HG03025 (cell line): ENCODE data around the gene CT45A9.
"Not testable (repeated sequence)": the region's sequence is repeated elsewhere in the genome, so short reads cannot be mapped to it uniquely, and the experiment has no call there.

Experiments used
- ATAC-seq: cut with Tn5 transposase; IDR thresholded peaks from one replicate; pipeline ENCODE4 v1.9.1; 2021; ENCODE audit warnings: mild to moderate bottlenecking, moderate library complexity; ENCODE audit not compliant: unreplicated experiment, low FRiP score

The CT45A9 gene, protein sequence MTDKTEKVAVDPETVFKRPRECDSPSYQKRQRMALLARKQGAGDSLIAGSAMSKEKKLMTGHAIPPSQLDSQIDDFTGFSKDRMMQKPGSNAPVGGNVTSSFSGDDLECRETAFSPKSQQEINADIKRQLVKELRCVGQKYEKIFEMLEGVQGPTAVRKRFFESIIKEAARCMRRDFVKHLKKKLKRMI

DNA sequence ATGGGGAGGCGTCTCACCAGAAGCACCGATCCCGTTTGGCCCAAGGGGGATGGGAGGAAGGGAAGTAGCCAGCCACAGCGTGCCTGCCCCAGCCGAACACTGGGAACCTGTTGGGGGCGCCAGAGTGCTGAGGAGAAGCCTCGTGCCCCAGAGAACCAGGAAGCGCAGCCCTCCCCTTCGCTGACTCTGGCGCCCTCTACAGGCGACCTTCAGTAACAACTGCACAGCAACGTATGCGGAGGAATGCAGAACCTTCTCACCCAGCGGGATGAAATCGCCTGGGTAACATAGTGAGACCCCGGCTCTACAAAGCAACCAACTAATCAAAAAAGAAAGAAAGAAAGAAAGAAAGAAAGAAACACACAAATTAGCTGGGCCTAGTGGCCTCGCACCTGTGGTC is at the start of gene CT45A9:
Gene CT45A9, minus strand, starts transcription at position 101 of the 400 bp plus-strand sequence. CDS start 3,751 bp downstream, outside the sequence.
- not testable (repeated sequence) for ATAC-seq

DNA sequence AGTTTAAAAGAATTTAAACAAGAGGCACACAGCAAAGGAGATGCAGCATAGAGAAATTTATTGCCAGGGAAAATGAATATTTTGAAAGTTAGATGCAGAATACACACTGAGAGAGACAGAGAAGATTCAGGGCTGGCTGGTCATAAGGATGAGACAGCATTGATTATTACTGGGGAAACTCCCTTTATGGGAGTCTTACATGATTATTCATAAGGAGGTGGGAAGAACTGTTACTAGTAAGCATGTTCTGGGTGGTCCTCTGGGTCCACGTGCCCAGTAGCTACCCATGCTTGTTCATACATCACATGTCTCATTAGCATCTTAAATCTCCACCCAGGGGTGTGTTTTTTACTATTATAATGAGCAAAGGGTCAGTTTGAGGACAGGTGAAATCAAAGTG is 48.9 kb upstream of the CT45A9 start:
- ATAC-seq: not testable (repeated sequence)

DNA sequence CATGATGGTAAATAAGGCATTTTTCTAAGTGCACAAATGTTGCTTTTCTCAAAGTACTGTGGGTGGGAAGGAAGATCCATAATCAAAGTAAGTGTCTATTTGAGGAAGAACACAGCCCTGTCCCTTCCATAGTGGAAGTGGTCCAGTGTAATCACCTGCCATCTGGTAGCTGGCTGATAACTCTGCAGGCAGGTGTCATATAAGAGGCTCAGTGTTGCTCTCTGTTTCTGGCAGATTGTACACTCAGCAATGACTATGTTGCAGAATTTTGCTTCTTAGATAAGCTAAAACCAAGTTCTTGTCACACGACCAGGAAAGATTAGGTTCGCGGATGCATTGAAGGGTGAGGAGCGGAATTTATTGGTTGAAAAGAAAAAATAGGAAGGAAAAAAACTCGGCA is 42.8 kb upstream of the CT45A9 start:
- no peak for ATAC-seq

DNA sequence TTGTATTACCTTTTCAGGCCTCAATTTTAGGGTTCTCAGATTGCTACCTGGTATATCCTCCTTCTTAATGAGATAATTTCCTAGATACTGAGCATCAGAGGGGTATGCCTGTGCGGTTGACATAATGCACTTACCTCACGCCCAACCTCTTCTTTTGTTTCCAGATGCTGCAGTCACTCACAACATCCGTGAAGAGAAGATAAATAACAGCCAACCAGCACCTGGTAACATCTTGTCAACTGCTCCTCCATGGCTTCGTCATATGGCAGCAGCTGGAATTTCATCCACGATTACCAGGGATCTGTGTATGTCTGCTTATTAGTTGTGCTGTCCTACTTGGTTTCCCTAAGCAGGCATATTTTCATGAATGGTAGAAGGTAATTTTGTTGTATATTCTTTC is 38.6 kb upstream of the CT45A9 start:
- ATAC-seq: no peak

DNA sequence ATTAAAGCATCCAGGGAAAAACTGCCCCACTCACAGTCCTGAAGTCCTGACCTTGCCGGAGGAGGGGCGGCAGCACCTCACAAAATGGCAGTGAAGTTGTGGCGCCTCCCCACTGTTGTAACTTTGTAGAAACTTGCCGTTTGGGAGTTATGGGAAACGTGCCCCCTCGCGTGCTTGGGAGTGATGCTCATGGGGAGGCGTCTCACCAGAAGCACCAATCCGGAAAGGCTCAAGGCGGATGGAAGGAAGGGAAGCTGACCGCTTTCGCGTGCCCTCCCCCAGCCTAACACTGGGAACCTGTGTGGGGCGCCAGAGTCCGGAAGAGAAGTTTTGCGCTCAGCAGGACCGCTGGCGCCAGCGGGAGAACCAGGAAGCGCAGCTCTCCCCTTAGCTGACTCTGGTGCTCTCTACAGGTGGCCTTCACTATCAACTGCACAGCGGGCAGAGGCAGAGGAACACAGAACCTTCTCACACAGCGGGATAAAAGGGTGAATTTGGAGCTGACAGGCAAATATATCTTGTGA is 21.7 kb upstream of the CT45A9 start, which contains the start of the genes CT45A10 and SAGE1:
Gene CT45A10, minus strand, starts transcription at position 151 of the 524 bp plus-strand sequence. CDS start 8,100 bp downstream, outside the sequence.
Gene SAGE1, plus strand, starts transcription at position 423 of the 524 bp plus-strand sequence. CDS start 2,527 bp downstream, outside the sequence.
- no peak for ATAC-seq

DNA sequence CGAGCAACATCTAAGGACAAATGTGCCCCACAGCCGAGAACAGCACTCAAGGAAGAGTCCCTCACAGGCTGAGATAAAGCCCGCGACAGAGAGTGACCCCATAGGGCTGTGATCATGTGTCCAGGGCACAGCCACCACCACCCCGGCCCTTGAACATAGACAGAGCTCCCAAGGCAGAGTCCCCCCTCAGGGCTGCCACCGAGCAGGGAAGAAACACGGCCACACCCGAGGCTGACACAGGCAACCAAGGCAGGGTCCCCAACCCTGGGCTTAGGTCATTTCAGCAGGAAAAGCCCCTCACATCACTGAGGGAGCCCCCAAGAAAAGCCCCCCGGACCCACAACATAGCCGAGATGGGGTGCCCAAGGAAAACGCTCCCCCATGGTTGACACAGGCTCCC is 21.2 kb upstream of the CT45A9 start:
- ATAC-seq: no peak

DNA sequence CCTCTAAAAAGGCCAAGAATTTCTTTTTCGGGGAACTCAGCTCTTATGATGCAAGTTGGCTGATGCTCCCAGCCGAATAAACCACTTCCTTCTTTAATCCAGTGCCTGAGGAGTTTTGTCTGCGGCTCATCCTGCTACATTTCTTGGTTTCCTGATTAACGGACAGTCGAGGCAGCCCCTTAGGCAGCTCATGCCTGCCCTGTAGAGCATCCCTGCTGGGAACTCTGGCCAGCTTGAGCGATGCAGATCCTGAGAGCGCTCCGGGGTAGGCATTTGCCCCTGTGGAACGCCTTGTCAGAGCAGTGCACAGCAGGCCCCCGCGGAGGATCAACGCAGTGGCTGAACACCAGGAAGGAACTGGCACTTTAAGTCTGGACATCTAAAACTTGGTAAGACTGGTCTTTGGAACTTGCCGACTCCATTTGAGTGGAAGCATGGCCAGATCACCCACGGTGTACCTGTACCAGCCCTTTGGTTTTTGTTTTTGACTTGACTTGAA is 18.5 kb upstream of the CT45A9 start:
- ATAC-seq: no peak

DNA sequence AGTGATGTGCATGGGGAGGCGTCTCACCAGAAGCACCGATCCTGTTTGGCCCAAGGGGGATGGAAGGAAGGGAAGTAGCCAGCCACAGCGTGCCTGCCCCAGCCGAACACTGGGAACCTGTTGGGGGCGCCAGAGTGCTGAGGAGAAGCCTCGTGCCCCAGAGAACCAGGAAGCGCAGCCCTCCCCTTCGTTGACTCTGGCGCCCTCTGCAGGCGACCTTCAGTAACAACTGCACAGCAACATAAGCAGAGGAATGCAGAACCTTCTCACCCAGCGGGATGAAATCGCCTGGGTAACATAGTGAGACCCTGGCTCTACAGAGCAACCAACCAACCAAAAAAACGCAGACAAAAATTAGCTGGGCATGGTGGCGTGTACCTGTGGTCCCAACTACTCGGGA is 17.4 kb upstream of the CT45A9 start:
- not testable (repeated sequence) for ATAC-seq

DNA sequence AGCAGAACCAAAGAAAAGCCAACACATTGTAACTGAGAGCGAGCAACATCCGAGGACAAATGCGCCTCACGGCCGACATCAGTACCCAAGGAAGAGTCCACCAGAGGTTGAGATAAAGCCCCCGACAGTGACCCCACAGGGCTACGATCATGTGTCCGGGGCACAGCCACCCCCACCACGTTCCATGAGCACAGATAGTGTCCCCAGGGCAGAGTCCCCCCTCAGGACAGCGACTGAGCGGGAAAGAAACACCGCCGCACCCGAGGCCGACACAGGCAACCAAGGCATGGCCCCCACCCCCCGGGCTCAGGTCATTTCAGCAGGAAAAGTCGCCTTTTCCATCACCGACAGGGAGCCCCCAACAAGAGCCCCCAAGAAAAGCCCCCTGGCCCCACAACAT is 16.6 kb upstream of the CT45A9 start:
- not testable (repeated sequence) for ATAC-seq

DNA sequence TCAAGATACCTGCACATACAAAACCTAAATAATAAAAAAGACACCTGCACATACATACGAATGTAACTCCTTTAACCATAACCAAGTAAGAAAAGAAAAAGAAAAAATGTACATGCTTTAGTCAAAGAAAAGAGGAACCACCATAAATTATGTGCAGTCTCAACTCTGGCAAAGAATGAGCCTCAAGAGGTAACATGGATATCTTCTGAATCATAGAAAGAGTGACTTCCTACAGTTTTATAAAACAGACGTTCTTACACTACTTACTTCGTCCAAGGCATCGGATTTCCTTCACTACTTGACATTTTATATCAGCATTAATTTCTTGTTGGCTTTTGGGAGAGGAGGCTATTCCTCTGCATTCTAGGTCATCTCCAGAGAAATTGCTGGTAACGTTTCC is 11.1 kb upstream of the CT45A9 start:
- ATAC-seq: not testable (repeated sequence)

DNA sequence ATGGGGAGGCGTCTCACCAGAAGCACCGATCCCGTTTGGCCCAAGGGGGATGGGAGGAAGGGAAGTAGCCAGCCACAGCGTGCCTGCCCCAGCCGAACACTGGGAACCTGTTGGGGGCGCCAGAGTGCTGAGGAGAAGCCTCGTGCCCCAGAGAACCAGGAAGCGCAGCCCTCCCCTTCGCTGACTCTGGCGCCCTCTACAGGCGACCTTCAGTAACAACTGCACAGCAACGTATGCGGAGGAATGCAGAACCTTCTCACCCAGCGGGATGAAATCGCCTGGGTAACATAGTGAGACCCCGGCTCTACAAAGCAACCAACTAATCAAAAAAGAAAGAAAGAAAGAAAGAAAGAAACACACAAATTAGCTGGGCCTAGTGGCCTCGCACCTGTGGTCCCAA is 17.2 kb downstream of the CT45A9 start, which contains the start of gene CT45A8:
Gene CT45A8, minus strand, starts transcription at position 101 of the 400 bp plus-strand sequence. CDS start 3,755 bp downstream, outside the sequence.
- ATAC-seq: not testable (repeated sequence)

DNA sequence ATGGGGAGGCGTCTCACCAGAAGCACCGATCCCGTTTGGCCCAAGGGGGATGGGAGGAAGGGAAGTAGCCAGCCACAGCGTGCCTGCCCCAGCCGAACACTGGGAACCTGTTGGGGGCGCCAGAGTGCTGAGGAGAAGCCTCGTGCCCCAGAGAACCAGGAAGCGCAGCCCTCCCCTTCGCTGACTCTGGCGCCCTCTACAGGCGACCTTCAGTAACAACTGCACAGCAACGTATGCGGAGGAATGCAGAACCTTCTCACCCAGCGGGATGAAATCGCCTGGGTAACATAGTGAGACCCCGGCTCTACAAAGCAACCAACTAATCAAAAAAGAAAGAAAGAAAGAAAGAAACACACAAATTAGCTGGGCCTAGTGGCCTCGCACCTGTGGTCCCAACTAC is 34.4 kb downstream of the CT45A9 start, which contains the start of gene CT45A7:
Gene CT45A7, minus strand, starts transcription at position 101 of the 400 bp plus-strand sequence. CDS start 3,747 bp downstream, outside the sequence.
- not testable (repeated sequence) for ATAC-seq

DNA sequence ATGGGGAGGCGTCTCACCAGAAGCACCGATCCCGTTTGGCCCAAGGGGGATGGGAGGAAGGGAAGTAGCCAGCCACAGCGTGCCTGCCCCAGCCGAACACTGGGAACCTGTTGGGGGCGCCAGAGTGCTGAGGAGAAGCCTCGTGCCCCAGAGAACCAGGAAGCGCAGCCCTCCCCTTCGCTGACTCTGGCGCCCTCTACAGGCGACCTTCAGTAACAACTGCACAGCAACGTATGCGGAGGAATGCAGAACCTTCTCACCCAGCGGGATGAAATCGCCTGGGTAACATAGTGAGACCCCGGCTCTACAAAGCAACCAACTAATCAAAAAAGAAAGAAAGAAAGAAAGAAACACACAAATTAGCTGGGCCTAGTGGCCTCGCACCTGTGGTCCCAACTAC is 51.7 kb downstream of the CT45A9 start, which contains the start of gene CT45A2:
Gene CT45A2, minus strand, starts transcription at position 101 of the 400 bp plus-strand sequence. CDS start 3,747 bp downstream, outside the sequence.
- not testable (repeated sequence) for ATAC-seq
